ENCODE data around the gene BPIFB2.

- TF ChIP-seq, protein P1, sequence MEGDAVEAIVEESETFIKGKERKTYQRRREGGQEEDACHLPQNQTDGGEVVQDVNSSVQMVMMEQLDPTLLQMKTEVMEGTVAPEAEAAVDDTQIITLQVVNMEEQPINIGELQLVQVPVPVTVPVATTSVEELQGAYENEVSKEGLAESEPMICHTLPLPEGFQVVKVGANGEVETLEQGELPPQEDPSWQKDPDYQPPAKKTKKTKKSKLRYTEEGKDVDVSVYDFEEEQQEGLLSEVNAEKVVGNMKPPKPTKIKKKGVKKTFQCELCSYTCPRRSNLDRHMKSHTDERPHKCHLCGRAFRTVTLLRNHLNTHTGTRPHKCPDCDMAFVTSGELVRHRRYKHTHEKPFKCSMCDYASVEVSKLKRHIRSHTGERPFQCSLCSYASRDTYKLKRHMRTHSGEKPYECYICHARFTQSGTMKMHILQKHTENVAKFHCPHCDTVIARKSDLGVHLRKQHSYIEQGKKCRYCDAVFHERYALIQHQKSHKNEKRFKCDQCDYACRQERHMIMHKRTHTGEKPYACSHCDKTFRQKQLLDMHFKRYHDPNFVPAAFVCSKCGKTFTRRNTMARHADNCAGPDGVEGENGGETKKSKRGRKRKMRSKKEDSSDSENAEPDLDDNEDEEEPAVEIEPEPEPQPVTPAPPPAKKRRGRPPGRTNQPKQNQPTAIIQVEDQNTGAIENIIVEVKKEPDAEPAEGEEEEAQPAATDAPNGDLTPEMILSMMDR (IDR thresholded peaks at IDR 0.05 in 2 of 3, conservative IDR thresholded peaks at IDR 0.05 in 1 of 3; ENCODE audit: borderline replicate concordance in 1 of 3, insufficient read depth in 1 of 3, low read depth in 2 of 3, low read length in 2 of 3) = no peak
- TF ChIP-seq SIN3A (IDR thresholded peaks at IDR 0.05; ENCODE audit: low read depth) = no peak
- TF ChIP-seq, protein P2, sequence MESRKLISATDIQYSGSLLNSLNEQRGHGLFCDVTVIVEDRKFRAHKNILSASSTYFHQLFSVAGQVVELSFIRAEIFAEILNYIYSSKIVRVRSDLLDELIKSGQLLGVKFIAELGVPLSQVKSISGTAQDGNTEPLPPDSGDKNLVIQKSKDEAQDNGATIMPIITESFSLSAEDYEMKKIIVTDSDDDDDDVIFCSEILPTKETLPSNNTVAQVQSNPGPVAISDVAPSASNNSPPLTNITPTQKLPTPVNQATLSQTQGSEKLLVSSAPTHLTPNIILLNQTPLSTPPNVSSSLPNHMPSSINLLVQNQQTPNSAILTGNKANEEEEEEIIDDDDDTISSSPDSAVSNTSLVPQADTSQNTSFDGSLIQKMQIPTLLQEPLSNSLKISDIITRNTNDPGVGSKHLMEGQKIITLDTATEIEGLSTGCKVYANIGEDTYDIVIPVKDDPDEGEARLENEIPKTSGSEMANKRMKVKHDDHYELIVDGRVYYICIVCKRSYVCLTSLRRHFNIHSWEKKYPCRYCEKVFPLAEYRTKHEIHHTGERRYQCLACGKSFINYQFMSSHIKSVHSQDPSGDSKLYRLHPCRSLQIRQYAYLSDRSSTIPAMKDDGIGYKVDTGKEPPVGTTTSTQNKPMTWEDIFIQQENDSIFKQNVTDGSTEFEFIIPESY (IDR thresholded peaks at IDR 0.05; ENCODE audit: extremely low read depth, insufficient replicate concordance, low read length) = no peak
- TF ChIP-seq POLR2AphosphoS5 (IDR thresholded peaks at IDR 0.05; ENCODE audit: low read depth, low read length) = no peak
- TF ChIP-seq EZH2phosphoT487 (IDR thresholded peaks at IDR 0.05; ENCODE audit: borderline replicate concordance) = no peak
- TF ChIP-seq POLR2A (IDR thresholded peaks at IDR 0.05; ENCODE audit: borderline replicate concordance, extremely low read depth, insufficient read depth, insufficient read length) = no peak
- no peak for TF ChIP-seq REST (IDR thresholded peaks at IDR 0.05; ENCODE audit: low read depth)
- no peak for TF ChIP-seq JUND (IDR thresholded peaks at IDR 0.05)
- TF ChIP-seq EGR1 (IDR thresholded peaks at IDR 0.05; ENCODE audit: low read depth) = no peak
- TF ChIP-seq EZH2 (IDR thresholded peaks at IDR 0.05) = no peak
Measured at GRCh38 chr20:33015700-33016580, 8.4 kb downstream of the BPIFB2 start.

Data from HCT116 (cell line).